ENCODE results near the gene PPM1L. TPM values are rescaled to one million over a fixed set of nuclear protein-coding genes. Genes with fewer than 3 reads are reported as not detected.

PPM1L gene
- polyA plus RNA-seq, 3 donors: 5.5 to 9.9 (median 7.8) TPM

- DNase-seq: peak; percentile 5 to 34 (median 13)
- Mint-ChIP-seq H3K27me3 (ENCODE audit: low read depth in 3 of 3) (no peaks in the 10 kb centered on the region), H3K4me1 (no peaks in the 10 kb centered on the region), H3K9me3 (no peaks in the 10 kb centered on the region), H3K27ac (no peak overlapping the region), H3K36me3 (no peaks in the 10 kb centered on the region), H3K4me3 (no peak overlapping the region)
- Histone ChIP-seq H3K4me1 (ENCODE audit: control insufficient read depth in 1 of 2, insufficient read depth in 2 of 2, low read length in 2 of 2) (no peaks in the 10 kb centered on the region), H2AFZ (ENCODE audit: insufficient read depth, low read depth, low read length, poor library complexity, severe bottlenecking) (no peak overlapping the region), H3K27ac (ENCODE audit: low read depth in 1 of 2, low read length in 2 of 2) (no peak overlapping the region), H3K79me2 (ENCODE audit: insufficient read depth, low read length) (no peaks in the 10 kb centered on the region), H3K4me3 (replicated peaks in 1 of 3; ENCODE audit: low read depth in 2 of 3, low read length in 3 of 3) (no peak overlapping the region), H3K4me2 (replicated peaks; ENCODE audit: extremely low read depth, low read length, poor library complexity, severe bottlenecking) (no peak overlapping the region), H3K9me3 (replicated peaks in 1 of 2; ENCODE audit: control insufficient read depth in 1 of 2, insufficient read depth in 1 of 2, low read length in 2 of 2) (no peaks in the 10 kb centered on the region), H3K36me3 (replicated peaks in 1 of 2; ENCODE audit: control insufficient read depth in 1 of 2, insufficient read depth in 2 of 2, low read length in 2 of 2) (no peaks in the 10 kb centered on the region), H4K20me1 (ENCODE audit: insufficient read depth, low read length) (peaks cover 9% of the 10 kb centered on the region), H3K9ac (ENCODE audit: insufficient read depth, low read length, poor library complexity, severe bottlenecking) (no peak overlapping the region), H3K27me3 (ENCODE audit: control insufficient read depth in 2 of 2, insufficient read depth in 2 of 2, low read length in 2 of 2) (no peaks in the 10 kb centered on the region)
- intact Hi-C loops (cut with micrococcal nuclease): no loop called here
- peak; percentile 87 for TF ChIP-seq CTCF (IDR thresholded peaks at IDR 0.05)
- 54% methylated on average over 2 of the region's 4 CpGs for WGBS (ENCODE audit: insufficient coverage)
Measured at GRCh38 chr3:160921020-160921635, 165.1 kb downstream of the PPM1L start.

- Histone ChIP-seq H3K36me3 (replicated peaks in 1 of 2; ENCODE audit: control insufficient read depth in 1 of 2, insufficient read depth in 2 of 2, low read length in 2 of 2) (no peaks in the 10 kb centered on the region), H3K4me3 (replicated peaks in 1 of 3; ENCODE audit: low read depth in 2 of 3, low read length in 3 of 3) (no peak overlapping the region), H3K27me3 (ENCODE audit: control insufficient read depth in 2 of 2, insufficient read depth in 2 of 2, low read length in 2 of 2) (no peaks in the 10 kb centered on the region), H3K27ac (ENCODE audit: low read depth in 1 of 2, low read length in 2 of 2) (no peak overlapping the region), H3K9ac (ENCODE audit: insufficient read depth, low read length, poor library complexity, severe bottlenecking) (no peak overlapping the region), H4K20me1 (ENCODE audit: insufficient read depth, low read length) (peaks cover 4% of the 10 kb centered on the region), H2AFZ (ENCODE audit: insufficient read depth, low read depth, low read length, poor library complexity, severe bottlenecking) (no peak overlapping the region), H3K9me3 (replicated peaks in 1 of 2; ENCODE audit: control insufficient read depth in 1 of 2, insufficient read depth in 1 of 2, low read length in 2 of 2) (no peaks in the 10 kb centered on the region), H3K4me2 (replicated peaks; ENCODE audit: extremely low read depth, low read length, poor library complexity, severe bottlenecking) (no peak overlapping the region), H3K79me2 (ENCODE audit: insufficient read depth, low read length) (no peaks in the 10 kb centered on the region), H3K4me1 (ENCODE audit: control insufficient read depth in 1 of 2, insufficient read depth in 2 of 2, low read length in 2 of 2) (no peaks in the 10 kb centered on the region)
- TF ChIP-seq CTCF (IDR thresholded peaks at IDR 0.05): no peak
- H3K9me3 Mint-ChIP-seq: no peaks in the 10 kb centered on the region
- no CpG with 5 or more reads among the region's 1 CpG for WGBS (ENCODE audit: insufficient coverage)
- no peaks in the 10 kb centered on the region for H3K36me3 Mint-ChIP-seq
- H3K4me3 Mint-ChIP-seq: no peak overlapping the region
- no peak for DNase-seq
- intact Hi-C loops (cut with micrococcal nuclease): no loop called here
- no peak overlapping the region for H3K27ac Mint-ChIP-seq
- no peaks in the 10 kb centered on the region for H3K4me1 Mint-ChIP-seq
- no peaks in the 10 kb centered on the region for H3K27me3 Mint-ChIP-seq (ENCODE audit: low read depth in 3 of 3)
Measured at GRCh38 chr3:160924776-160925175, 168.7 kb downstream of the PPM1L start.
